Measurements from ENCODE around the gene RHOBTB1.
A peak's percentile ranks its signal among the peaks of the same experiment; 100 is the strongest.

RHOBTB1 gene

GRCh38 chr10:60853637-60854036 is 90.3 kb downstream of the RHOBTB1 start:
- H3K4me3 ChIP-seq (replicated peaks; ENCODE audit: low read depth, low read length): no peak overlapping the region
- no peak for TF ChIP-seq CTCF (IDR thresholded peaks at IDR 0.05; ENCODE audit: low read depth, low read length, missing control alignments)
- no peak for DNase-seq (ENCODE audit: extremely low read depth, low read depth)

GRCh38 chr10:60853107-60853506 is 90.9 kb downstream of the RHOBTB1 start:
- TF ChIP-seq CTCF (IDR thresholded peaks at IDR 0.05; ENCODE audit: low read depth, low read length, missing control alignments): no peak
- H3K4me3 ChIP-seq (replicated peaks; ENCODE audit: low read depth, low read length): no peak overlapping the region
- DNase-seq (ENCODE audit: extremely low read depth, low read depth): no peak

- DNase-seq (ENCODE audit: extremely low read depth, low read depth): no peak
- TF ChIP-seq CTCF (IDR thresholded peaks at IDR 0.05; ENCODE audit: low read depth, low read length, missing control alignments): no peak
- no peak overlapping the region for H3K4me3 ChIP-seq (replicated peaks; ENCODE audit: low read depth, low read length)
Measured at GRCh38 chr10:60849740-60850139, 94.2 kb downstream of the RHOBTB1 start.

- TF ChIP-seq CTCF (IDR thresholded peaks at IDR 0.05; ENCODE audit: low read depth, low read length, missing control alignments): no peak
- no peak overlapping the region for H3K4me3 ChIP-seq (replicated peaks; ENCODE audit: low read depth, low read length)
- no peak for DNase-seq (ENCODE audit: extremely low read depth, low read depth)
Measured at GRCh38 chr10:60849217-60849616, 94.8 kb downstream of the RHOBTB1 start.

- TF ChIP-seq CTCF (IDR thresholded peaks at IDR 0.05; ENCODE audit: low read depth, low read length, missing control alignments): no peak
- no peak overlapping the region for H3K4me3 ChIP-seq (replicated peaks; ENCODE audit: low read depth, low read length)
- DNase-seq (ENCODE audit: extremely low read depth, low read depth): no peak
Measured at GRCh38 chr10:60848680-60849079, 95.3 kb downstream of the RHOBTB1 start.

GRCh38 chr10:60848126-60848525 is 95.9 kb downstream of the RHOBTB1 start:
- H3K4me3 ChIP-seq (replicated peaks; ENCODE audit: low read depth, low read length): no peak overlapping the region
- peak; percentile 71 for DNase-seq (ENCODE audit: extremely low read depth, low read depth)
- no peak for TF ChIP-seq CTCF (IDR thresholded peaks at IDR 0.05; ENCODE audit: low read depth, low read length, missing control alignments)

- DNase-seq (ENCODE audit: extremely low read depth, low read depth): peak; percentile 49
- no peak overlapping the region for H3K4me3 ChIP-seq (replicated peaks; ENCODE audit: low read depth, low read length)
- no peak for TF ChIP-seq CTCF (IDR thresholded peaks at IDR 0.05; ENCODE audit: low read depth, low read length, missing control alignments)
Measured at GRCh38 chr10:60846173-60846572, 97.8 kb downstream of the RHOBTB1 start.

All from HFF-Myc (cell line).